Activated CD8-positive, alpha-beta memory T cell treated with anti-CD3 and anti-CD28 coated beads for 48 hours (primary cell): ENCODE results near the gene DMAC1.

Experiments
- DNase-seq, 3 experiments: peaks; one replicate each; pipeline ENCODE4 v3.0.0-alpha.2; 2020; ENCODE audit warnings: low read depth in 2 of 3, low spot score in 2 of 3

DMAC1 gene

DNA sequence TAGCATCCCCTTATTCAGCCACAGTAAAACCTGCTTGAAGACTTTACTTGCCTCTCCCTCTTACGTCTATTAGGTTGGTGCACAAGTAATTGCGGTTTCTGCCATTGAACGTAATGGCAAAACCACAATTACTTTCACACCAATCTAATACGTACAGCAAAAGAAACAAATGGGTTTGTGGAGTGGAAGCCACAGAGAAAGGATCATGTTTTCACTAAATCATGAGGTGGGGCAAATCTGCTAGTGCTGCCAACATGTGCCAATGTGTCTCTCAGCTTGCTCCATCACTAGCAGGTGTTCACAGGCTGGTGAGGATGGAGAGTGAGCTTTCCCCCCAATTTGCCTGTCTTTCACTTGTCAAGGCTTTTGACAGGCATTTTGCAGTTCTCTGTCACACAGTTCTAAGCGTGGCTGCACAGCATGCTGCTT, 15.9 kb downstream of the DMAC1 start:
- DNase-seq: no peak

DNA sequence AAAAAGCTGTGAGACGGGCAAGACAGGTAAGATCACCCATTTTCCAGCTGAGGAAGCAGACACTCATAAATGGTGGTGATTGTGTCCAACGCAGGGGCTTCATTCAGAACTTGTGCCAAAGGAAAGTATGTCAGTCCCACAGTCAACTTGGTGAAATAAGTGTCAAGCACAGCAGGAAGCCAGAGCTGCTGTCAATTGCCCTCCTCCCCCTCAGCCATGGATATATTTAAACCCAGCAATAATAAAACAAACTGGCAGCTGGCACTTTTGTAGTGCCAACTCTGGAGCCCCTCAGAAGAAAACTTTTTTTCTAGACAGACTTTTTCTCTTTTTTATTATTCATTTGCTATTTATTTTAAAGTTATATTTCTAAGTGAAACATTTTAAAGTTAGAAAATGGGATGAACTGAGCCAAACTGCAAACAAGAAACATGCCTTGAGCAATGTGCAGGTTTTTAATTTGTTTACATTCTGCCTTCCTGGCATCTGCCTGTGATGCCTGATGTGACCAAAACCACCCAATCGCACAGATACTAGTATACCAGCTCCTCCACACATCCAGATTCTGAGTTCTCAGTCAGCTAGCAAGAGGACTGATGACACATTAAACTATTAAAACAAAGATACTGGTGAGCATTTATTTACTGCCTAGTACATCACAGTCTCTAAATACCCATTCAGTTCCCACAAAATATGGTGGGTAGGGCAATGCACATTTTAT, 17.0 kb downstream of the DMAC1 start:
- no peak for DNase-seq

DNA sequence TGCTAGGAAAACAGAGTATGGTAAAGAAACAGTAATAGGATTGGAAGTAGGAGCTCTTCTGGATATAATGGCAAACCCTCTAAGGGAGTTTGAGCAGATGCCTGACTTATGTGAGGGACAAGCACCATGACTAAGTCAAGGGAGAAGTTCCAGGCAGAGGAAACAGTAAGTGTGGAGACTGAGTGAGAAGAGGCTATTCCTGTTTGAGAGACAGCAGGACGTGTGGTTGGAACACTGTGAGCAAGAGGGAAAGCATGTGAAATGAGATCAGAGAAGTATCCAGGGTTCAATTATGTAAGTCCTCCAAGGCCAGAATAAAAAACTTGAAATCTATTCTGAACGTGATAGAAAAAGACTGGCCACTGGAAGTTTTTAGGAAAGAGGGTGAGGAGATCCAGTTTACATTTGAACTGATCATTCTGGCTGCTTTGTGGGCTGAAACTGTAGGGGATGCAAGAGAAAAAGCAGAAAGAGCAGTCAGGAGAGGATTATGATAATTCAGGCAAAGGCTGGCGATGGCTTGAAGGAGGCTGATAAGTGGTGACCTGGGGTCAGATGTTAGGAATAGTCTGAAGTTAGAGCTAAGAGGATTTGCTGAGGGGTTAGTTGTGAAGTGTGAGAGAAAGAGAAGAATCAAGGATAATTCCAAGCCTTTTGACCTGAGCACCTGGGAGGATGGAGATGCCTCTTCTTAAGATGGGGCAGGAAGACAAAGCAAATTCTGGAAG, 19.2 kb downstream of the DMAC1 start:
- no peak for DNase-seq

DNA sequence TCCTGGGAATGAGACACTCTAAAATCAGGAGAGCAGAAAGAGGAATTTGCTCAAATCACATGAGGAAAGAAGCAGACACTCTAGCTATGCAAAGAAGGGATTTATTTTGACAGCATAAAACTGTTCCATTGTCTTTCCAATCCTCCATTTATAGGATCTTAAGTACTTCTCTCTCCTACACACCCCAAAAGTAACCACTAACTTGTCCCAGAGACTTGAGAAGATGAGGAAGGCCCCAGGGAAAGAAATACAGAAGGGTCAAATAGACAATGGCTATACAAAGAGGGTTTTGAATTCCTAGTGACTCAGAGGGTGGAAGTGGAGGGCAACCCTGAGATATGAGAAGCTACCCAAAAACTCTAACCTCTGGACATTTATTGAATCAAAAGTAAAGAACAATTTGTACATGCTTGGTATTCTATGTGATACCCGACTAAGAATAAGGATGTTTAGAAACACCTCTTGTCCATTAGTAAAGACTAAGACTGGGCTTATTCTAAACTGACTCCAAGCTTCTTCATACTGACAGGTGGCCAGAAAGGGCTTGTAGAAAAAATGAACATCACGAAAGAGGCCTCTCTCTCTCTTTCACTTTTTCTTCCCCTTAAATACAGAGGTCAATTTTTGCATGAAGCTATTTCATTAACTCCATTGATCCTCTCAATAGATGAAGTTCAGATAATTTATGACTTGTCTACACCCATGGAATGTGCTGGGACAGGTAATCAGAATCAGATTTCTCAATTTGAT, 20.6 kb downstream of the DMAC1 start:
- no peak for DNase-seq

DNA sequence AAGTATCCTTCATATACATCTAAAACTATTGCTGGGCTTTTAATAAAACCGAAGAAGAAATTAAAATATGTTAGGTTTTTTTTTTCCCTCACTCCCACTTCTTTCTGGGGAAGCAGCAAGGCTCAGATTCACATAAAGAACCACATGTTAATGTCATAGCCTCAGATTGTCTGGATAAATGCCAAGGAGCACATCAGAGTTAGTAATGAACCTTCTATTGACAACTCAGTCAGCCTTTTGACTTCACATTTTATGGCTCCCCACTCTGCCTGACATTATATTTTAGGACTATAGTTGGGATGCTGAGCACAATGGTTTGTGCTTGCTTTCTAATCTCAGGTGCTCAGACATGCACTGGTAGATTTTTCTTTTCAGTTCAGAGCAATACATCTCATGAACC, 21.8 kb downstream of the DMAC1 start:
- DNase-seq: no peak

DNA sequence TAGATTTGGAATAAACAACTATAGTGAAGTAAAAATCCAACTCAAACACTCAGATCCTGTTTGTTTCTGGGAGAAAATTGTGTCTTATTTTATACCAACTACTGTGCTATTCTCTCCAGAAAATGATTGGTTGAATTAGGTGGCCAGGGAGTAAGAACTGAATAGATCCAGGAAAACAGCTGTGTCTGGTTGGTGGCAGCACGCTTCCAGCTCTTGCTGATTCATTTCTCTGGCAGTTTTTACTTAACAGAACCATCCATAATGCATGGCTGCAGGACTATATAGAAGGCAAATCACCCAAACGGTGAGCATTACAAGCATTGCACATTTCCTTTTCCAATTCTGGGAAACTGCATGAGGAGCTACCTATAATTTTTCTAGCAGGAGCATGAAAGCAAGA, 29.5 kb downstream of the DMAC1 start:
- no peak for DNase-seq

DNA sequence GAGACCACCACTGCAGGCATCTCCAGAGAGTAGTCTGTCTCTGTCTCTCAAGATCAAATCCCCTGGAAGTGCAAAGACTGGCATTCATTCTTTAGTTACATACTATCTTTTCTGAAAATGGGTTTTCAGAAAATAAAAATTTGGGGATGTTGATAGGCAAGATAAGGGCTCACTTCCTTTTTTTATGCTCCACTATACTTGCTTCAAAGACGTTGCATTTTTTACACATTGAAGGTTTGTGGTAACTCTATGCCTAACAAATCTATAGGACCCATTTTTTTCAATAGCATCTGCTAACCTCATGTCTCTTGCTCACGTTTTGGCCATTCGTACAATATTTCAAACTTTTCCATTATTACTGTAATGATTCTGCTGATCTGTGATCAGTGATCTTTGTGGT, 37.0 kb downstream of the DMAC1 start:
- DNase-seq: no peak

DNA sequence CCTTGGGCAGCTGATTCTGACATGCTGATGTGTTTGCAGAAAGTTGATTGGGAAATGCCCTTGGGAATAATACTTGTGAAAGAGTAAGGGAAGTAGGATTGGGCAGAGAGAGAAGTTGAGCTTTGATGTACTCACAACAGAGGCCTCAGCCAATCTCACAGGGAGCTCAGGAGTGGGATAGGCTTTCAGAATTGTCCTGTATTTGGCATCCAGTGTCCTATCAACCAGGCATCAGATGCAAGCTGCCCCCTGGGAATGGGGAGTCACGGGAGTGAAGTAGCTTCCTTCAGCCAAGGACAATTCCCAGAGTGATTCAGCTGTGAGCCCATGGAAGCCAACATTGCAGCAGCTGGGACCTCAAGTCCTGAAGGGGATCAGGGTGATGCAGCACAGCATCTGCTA, 39.6 kb downstream of the DMAC1 start:
- DNase-seq: no peak

DNA sequence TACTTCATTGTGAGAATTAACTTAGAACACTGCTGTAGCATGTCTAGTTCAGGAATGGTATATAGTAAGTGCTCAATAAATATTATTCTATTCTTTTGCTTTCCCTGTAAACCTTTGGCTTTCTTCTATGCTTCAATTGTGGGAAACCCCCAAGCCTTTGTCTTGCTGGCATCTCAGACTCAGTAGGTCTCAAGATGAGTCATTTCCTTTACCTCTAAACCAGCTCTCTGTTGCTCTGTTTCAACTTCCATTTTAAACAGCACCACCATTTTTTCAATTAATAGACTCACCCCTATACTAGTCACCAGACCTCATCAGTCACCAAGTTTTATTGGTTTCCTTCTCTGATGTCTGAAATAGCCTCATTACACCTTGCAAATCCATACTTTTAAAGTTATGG, 43.5 kb downstream of the DMAC1 start:
- no peak for DNase-seq

DNA sequence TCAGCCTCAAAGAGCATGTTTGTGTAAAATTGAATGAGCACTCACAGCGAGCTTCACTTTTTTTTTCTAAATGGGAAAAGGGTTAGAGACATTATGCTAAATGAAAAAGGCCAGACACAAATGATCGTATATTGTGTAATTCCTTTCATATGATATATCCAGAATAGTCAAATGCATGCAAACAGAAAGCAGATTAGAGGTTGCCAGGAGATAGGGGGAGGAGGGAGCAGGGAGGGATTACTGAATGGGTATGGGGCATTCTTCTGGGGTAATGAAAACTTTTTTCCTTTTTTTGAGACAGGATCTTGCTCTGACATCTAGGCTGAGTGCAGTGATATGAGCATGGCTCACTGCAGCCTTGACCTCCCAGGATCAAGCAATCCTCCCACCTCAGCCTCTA, 47.1 kb downstream of the DMAC1 start:
- DNase-seq: no peak
